HG03469 (cell line): ENCODE results near the gene IL11RA.
A peak's percentile ranks its signal among the peaks of the same experiment; 100 is the strongest.
"Not testable (repeated sequence)": the region's sequence is repeated elsewhere in the genome, so short reads cannot be mapped to it uniquely, and the experiment has no call there.

Experiments used
- ATAC-seq: cut with Tn5 transposase; IDR thresholded peaks from one replicate; pipeline ENCODE4 v1.9.1; 2021; ENCODE audit warnings: mild to moderate bottlenecking, moderate library complexity, moderate number of reproducible peaks; ENCODE audit not compliant: unreplicated experiment

Gene IL11RA

DNA sequence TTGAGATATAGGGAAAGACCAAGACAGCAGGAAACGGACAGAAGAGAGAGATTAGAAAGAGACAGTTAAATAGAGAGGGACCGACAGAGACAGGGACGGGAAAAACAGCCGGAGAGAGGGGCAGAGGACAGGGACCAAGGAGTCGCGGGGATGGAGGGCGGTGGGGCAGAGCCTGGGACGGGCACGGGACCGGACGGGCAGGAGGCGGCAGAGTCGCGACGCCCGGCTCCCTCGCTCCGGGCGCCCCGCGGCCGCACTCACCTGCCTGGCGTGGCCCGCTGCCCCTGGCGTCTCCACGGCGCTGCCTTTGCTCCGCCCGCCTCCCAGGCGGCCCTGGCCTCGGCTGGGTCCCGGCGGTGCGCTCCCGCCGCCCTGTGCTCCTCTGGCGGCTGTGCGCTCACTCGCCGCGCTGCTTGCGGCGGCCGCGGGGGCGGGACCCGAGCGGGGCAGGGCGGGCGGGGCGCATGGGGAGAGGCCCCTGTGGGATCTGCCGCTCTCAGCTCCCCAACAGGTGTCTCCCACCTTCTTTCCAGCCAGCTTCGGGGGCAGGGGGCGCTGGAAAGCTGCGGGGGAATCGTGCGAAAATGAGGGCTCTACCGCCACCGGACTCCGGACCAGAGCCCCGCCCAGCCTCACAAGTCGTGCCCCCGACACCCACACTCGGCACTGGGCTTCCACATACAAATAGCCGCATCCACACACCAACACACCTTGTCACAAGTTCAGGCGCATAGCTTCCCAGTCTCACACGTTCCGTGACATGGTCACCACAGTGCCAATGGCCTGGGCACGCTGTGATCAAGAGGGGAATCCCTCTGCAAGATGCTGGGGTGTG lies 23.1 kb upstream of the IL11RA start, which contains the start of gene ARID3C:
TSS of gene ARID3C (minus strand) at position 411 of the 835 bp plus-strand sequence. CDS start 1,052 bp downstream, outside the sequence.
- ATAC-seq: no peak

DNA sequence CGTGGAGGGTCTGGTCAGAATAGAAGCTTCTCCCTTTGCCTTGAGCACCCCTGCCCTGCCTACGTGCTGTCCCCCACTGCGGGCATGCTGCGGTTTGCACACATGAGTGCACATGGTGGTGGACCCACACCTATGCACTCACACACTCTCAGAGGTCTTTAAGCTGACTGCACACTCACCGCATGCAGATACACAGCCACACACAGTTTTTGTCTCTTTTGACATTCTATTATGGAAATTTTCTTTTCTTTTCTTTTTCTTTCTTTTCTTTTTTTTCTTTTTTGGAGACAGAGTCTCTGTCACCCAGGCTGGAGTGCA lies 22.5 kb upstream of the IL11RA start:
- ATAC-seq: no peak

DNA sequence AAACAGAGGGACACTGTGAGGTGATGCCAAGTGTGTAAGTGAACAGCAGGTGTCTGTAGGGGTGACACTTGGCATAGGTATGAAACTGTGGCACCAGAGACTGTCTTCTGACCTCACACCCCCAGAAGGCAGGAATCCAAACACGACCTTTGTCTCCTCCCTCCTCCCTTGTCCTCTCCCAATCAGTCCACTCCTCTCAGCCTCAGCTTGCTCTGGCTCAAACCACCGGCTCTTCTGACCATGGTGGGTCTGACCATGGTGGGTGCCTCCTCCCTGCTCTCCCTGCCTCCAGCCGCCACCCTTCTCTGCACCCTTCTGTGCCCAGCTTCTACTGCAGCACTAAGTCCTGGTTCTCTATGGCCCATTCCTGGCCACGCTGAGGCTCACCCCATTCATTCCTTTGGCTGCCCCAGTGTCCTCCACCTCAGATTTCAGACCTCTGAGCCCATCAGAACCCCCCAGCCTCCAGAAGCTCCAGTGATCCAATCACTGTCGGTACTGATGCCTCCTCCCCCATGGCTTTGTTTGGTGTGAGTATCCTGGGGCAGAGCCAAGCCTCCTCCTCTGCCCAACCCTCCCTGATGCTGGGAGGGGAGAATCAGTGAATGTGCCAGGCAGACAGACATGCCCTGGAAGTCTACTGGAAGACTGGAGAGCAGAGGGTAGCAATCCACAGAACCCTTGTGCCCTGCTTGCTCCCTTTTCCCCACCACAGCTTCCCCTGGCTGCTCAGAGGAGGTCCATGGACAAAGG lies 21.4 kb upstream of the IL11RA start:
- ATAC-seq: no peak

DNA sequence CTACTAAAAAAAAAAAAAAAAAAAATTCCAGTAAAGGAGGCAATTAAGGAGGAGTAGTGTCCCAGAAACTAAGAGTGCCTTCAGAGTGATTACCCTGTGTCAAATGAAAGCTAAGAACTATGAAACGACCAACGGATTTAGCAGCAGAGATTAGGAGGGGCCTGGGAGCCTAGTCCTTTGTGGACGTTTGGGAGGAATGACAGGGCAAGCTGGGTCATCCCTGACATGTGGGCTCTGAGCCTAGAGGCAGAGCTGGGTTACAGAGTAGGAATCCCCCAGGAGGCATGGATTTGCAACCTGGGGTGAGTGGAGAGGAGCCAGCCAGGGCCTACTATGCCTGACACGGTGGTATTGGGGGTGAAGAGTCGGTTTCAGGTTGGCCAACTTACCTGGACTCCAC lies 18.8 kb upstream of the IL11RA start:
- ATAC-seq: no peak

DNA sequence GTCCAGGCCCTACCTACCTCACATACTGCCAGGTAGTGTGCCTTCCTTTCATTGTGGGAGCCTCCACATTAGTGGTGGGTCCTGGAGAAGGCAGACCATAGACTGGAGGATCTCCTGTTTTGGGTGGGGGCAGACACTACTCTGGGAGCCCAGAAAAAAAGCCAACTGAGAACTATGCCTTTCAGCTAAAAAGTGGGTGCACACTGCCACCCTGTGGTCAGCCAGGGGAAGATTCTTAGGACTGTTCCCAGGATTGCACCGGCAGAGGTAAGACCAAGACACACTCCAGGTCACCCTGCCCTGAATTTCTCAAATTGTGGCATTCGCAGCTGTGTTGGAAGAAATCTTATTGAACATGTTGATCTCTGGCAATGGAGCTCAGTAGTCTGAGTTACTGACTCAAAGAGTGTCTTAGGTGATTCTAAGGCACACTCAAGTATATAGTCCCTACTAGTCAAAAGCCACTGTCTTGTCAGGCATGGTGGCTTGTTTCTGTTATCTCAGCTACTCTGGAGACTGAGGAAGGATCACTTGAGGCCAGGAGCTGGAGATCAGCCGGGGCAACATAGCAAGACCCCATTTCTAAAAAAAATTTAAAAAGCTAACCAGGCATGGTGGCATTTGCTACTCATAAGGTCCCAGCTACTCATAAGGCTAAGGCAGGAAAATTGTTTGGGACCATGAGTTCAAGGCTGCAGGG lies 18.0 kb upstream of the IL11RA start:
- no peak for ATAC-seq

DNA sequence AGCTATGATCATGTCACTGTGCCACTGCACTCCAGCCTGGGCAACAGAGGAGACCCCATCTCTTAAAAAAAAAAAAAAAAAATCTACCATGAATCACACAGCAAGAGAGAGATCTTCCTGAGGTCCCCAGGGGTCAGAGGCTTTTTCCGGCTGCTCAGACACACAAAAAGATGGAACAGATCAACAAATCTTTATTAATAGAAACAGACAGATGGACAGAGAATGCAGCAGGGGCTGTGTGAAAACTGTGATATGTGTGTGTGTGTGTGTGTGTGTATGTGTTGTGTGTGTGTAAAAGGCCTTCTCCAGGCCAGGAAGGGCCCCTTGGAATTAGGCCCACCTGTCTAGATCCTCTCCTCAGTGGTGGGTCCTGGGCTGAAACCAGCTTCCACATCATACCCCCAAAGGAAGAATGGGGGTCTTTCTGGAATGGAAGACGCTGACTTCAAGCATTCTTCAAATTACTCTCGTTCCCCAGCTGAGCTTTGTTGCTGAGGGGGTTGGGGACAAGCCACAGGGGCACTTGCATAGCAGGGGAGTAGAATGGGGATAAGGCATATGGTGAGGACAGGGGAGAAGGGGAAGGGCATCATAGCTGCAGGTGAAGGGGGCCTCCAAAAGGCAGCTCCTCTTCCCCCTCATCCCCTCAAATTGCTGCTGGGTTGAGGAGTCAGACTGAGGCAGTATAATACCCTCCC lies 17.3 kb upstream of the IL11RA start:
- no peak for ATAC-seq

DNA sequence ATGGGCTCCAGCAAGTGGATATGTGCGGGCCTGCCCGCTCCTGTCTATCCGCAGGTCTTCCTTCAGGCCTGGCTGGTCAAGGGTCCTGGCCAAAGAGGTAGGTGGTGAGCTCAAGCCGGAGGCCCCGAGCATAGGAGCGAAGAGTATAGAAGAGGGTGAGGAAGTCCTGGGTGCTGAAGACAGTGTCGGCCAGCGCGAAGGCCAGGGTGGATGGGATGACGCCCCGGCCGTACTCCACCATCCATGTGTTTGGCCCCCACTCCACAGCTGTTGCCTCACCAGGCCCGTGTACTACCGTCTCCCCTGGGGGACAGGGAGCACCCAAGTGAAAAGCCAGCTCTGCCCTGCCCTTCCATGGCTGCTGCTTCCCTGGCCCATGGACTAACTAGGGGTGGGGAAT lies 16.4 kb upstream of the IL11RA start:
- ATAC-seq: no peak

DNA sequence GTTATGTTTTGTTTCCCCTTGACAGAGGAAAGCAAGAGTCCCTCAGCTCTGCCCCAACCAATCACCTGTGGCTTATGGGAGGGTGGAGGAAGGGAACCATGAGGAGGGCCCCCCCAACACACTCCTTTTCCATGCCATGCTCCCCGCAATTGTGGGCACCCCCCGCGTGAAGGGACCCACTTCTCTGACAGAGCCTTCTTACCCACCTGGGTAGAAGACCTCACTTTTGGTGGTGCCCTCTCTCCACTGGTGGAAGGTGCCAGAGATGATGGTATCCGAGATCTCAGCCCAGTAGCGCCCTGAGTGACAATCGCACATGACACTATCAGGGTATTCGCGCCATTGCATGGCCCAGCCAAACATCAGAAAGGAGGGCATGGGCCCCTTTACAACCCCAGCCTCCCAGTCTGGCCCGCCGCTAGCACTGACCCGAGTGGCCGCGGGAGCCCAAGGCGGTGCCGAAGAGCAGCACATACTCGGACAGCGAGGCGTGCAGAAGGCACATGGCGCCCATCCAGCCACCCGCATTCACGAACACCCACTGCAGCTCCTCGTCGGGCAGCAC lies 15.1 kb upstream of the IL11RA start:
- peak; percentile 8 for ATAC-seq

DNA sequence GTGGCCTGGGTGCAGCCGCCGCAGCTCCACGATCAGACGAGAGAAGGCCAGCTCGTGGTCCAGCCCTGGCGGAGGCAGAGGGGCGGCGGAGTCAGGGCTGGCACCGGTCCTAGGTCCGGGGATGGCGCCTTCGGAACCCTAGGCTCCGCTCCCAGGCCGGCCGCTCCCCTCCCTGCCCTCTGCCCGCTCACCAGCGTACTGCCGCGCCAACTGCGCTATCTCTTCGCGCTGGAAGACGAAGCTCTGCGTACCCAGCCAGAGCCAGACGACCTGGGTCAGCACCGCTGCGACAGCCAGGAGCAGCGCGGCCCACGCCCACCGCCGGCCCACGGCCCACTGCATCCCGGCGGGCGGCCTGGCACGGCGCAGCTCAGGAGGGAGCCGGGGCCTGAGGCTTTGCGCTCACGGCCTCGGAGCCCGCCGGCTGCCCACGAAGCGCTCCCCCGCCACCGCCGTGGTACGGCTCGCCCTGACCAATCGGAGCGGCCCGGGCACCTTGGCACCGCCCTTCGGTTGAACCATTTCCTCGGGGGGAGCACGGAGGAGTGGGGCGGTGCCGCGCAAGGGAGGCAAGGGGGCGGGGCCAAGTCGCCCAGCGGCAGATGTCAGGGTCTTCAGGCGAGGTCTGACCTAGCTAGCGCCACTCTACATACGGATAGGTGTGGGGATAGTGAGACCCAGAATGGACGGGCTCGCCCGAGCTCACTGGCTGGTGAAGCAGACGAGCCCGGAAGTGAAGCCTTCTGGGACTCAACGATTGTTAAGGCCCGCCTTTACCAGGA lies 14.4 kb upstream of the IL11RA start, which contains the start of gene SIGMAR1:
TSS of gene SIGMAR1 (minus strand) at position 432 of the 782 bp plus-strand sequence. CDS start at position 342, 90 bp downstream.
- peak; percentile 58 for ATAC-seq

DNA sequence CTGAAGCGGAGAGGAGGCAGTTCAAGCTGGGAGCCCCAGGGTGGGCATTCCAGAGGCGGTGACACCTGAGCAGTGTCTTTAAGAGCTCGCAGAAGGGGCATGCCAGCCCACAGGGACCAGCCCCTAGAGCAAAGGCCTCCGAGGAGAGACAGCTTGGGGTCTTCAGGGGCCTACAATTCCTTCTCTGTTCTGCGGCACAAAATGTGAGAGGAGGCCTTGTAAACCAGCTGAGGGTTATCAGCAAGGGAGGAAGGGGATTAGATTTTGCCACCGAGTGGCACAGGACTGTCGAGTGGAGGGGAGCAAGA lies 13.9 kb upstream of the IL11RA start:
- no peak for ATAC-seq

DNA sequence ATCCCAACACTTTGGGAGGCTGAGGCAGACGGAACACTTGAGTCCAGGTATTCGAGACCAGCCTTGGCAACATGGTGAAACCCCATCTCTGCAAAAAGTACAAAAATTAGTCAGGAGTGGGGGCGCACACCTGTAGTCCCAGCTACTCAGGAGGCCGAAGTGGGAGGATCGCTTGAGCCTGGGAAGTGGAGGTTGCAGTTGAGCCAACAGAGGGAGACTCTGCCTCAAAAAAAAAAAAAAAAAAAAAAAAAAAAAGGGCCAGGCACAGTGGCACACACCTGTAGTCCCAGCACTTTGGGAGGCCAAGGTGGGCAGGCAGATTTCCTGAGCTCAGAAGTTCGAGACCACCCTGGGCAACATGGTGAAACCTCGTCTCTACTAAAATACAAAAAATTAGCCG lies 12.7 kb upstream of the IL11RA start:
- not testable (repeated sequence) for ATAC-seq

DNA sequence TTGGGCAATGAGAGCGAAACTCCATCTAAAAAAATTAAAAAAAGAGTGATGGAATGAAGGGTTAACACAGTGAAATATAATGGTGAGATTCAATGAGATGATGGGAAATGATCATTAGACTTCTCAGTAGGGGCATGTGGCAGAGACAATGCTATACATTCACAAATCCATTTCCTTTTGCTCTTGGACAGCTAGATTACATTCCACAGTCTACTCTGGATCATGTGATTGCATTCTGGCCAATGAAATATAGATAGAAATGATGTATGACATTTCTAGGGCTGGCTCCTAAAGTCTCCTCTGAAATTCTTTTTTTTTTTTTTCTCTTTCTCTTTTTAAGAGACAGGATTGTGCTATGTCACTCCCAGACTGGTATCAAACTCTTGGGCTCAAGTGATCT lies 9.3 kb upstream of the IL11RA start:
- no peak for ATAC-seq

DNA sequence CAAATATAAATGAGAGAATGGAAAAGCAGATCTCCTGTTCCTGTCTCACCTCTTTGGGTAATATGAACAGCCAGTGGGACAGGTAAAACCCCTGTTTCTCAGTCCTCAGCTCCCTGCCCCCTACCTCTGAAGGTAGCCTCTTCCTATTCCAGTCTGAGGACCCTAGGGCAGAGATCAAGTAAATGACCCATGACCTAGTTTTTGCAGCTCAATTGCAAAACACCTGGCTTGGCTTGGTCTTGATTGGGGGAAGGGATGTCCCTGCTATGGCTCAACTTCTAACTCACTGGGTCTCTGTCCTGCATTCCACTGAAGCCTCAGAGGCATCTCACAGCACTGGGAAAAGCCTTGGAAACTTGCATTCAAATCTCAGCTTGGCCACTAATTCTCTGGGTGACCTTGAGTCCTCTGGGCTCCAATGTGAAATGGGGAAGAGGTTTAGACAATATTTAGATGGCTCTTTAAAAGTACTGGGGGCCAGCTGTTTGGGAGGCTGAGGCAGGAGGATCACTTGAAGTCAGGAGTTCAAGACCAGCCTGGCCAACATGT lies 7.1 kb upstream of the IL11RA start:
- no peak for ATAC-seq

DNA sequence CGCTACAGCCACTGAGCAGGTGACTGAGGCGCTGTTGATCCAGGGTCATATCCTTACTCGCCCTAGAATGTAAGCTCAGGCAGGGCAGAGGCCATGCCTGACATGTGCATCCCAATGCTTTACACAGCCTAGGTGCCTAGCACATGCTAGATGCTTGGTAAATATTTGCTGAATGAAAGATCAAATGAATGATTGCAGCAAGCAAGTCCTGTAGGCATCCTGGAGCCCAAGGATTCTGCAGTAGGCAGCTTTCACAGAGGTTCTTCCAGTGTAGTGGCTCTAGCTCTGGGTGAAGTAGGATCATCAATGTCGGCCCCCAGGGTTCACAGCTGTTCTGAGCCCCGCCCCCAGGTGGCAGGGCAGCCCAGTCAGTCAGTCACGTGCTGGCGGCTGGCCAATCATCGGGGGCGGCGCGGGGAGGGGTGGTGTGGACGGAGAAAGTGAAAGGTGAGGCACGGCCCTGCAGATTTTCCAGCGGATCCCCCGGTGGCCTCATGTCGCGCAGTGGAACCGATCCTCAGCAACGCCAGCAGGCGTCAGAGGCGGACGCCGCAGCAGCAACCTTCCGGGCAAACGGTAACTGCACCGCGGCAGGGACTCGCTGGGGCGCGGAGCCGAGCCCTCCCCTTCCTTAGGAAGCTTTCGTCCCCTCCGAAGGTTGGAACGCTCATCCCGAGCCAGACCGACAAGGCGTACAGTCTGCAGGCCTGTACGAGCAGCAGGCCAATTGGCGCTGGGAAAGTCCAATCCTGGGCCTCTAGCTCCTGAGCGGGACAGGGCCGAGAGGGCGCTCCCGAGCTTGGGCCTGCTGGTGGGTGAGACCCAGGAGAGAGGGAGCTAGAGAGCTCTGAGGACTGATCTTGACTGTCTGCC lies 5.5 kb upstream of the IL11RA start, which contains the start of gene GALT:
TSS of gene GALT (plus strand) at position 465 of the 873 bp plus-strand sequence. CDS start at position 495, 30 bp downstream.
- peak; percentile 70 for ATAC-seq

DNA sequence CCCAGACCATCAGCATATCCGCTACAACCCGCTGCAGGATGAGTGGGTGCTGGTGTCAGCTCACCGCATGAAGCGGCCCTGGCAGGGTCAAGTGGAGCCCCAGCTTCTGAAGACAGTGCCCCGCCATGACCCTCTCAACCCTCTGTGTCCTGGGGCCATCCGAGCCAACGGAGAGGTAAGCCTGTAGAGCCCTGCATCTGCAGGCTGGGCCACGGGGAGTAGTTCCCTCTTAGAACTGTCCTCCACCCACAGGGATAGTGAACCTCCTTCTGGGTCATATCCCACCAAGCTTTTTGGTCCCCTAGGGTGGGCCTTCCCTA lies 4.9 kb upstream of the IL11RA start:
- peak; percentile 18 for ATAC-seq

DNA sequence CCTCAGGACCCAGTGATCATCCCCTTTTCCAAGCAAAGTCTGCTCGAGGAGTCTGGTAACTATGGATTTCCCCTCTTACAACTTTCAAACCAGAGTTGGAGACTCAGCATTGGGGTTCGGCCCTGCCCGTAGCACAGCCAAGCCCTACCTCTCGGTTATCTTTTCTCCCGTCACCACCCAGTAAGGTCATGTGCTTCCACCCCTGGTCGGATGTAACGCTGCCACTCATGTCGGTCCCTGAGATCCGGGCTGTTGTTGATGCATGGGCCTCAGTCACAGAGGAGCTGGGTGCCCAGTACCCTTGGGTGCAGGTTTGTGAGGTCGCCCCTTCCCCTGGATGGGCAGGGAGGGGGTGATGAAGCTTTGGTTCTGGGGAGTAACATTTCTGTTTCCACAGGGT lies 4.3 kb upstream of the IL11RA start:
- ATAC-seq: no peak

DNA sequence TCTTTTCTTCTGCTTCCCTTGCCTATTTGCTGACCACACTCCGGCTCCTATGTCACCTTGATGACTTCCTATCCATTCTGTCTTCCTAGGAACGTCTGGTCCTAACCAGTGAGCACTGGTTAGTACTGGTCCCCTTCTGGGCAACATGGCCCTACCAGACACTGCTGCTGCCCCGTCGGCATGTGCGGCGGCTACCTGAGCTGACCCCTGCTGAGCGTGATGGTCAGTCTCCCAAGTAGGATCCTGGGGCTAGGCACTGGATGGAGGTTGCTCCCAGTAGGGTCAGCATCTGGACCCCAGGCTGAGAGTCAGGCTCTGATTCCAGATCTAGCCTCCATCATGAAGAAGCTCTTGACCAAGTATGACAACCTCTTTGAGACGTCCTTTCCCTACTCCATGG lies 3.3 kb upstream of the IL11RA start:
- ATAC-seq: no peak

DNA sequence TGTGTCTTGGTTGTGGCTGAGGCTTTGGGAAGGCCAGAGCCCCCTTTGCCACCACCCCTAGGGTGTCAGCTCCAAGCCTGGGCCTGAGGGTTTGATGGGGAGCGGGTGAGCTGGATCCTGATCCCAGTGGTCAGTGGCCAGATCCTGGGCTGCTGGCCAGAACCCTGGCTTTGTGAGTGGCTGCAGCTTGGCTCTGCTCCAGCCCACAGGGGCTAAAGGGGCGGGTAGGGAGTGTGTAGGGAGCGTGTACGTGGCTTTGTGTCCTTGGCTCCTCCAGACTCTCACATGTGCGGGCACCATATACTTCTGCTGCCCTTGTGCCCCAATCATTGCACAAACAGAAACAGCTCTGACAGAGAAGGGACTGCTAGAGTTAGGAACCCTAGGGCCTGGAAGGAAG lies 1.2 kb upstream of the IL11RA start:
- no peak for ATAC-seq

DNA sequence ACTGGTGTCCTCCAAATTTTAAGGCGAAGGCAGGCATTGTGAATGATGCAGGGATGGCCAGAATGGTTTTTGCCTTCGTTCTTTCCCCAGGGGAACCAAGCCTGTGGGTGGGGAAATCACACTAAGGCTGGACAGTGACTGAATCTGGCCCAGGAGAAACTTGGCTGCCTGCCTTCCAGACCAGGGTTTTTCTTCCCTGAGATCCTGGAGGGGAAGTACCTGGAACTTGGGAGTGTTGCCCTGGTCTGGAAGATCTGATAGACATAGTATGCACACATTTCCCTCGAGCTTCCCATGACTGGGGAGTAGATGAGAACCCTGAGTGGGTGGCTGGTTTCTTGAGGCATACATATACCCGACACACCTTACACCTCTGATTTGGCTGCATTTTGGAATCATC lies 664 bp upstream of the IL11RA start:
- no peak for ATAC-seq
